HEK293 (cell line): Measurements from ENCODE around the gene MDM4.

Experiments used
- CTCF ChIP-seq: fragments of 450-650 bp; formaldehyde crosslinking; IDR thresholded peaks from 2 replicates; pipeline ENCODE4 v1.5.1; 2016; ENCODE audit warnings: missing biosample characterization, missing genetic modification characterization
- HOXD13 ChIP-seq: sonication (generic); formaldehyde crosslinking; IDR thresholded peaks from 2 replicates; pipeline ENCODE4 v1.8.0; 2022; ENCODE audit warnings: missing genetic modification reagents, borderline replicate concordance
- PRDM10 ChIP-seq: fragments of 450-650 bp; formaldehyde crosslinking; IDR thresholded peaks from 2 replicates; pipeline ENCODE4 v1.5.1; 2016; ENCODE audit warnings: missing biosample characterization, missing genetic modification characterization
- PRDM2 ChIP-seq: fragments of 450-650 bp; formaldehyde crosslinking; IDR thresholded peaks from 2 replicates; pipeline ENCODE4 v1.5.1; 2016; ENCODE audit warnings: missing biosample characterization, missing genetic modification characterization, borderline replicate concordance
- TCF7L2 ChIP-seq: IDR thresholded peaks from 2 replicates; pipeline ENCODE4 v1.6.1; 2011; ENCODE audit warnings: low read depth, mild to moderate bottlenecking, inconsistent platforms, low read length, moderate library complexity, borderline replicate concordance
- ZBTB20 ChIP-seq: fragments of 450-650 bp; formaldehyde crosslinking; IDR thresholded peaks from 2 replicates; pipeline ENCODE4 v1.5.1; 2016; ENCODE audit warnings: missing biosample characterization, missing genetic modification characterization
- ZBTB6 ChIP-seq: fragments of 450-650 bp; formaldehyde crosslinking; IDR thresholded peaks from 2 replicates; pipeline ENCODE4 v1.5.1; 2017; ENCODE audit warnings: missing biosample characterization, missing genetic modification characterization
- ZNF174 ChIP-seq: fragments of 450-650 bp; formaldehyde crosslinking; IDR thresholded peaks from 2 replicates; pipeline ENCODE4 v1.5.0; 2017; ENCODE audit warnings: missing biosample characterization, mild to moderate bottlenecking, missing genetic modification characterization
- ZNF18 ChIP-seq: fragments of 450-650 bp; formaldehyde crosslinking; IDR thresholded peaks from 2 replicates; pipeline ENCODE4 v1.5.1; 2016; ENCODE audit warnings: missing biosample characterization, missing genetic modification characterization
- ZNF292 ChIP-seq: fragments of 450-650 bp; formaldehyde crosslinking; IDR thresholded peaks from 2 replicates; pipeline ENCODE4 v1.5.1; 2016; ENCODE audit warnings: low read depth, missing biosample characterization, missing genetic modification characterization, borderline replicate concordance
- ZNF335 ChIP-seq: fragments of 450-650 bp; formaldehyde crosslinking; conservative IDR thresholded peaks from 2 replicates; pipeline ENCODE4 v1.5.1; 2016; ENCODE audit warnings: missing biosample characterization, missing genetic modification characterization
- ZNF521 ChIP-seq: fragments of 450-650 bp; formaldehyde crosslinking; IDR thresholded peaks from 2 replicates; pipeline ENCODE4 v1.5.1; 2017; ENCODE audit warnings: missing biosample characterization, mild to moderate bottlenecking, missing genetic modification characterization
- ZNF623 ChIP-seq: fragments of 450-650 bp; formaldehyde crosslinking; IDR thresholded peaks from 2 replicates; pipeline ENCODE4 v1.5.1; 2016; ENCODE audit warnings: missing biosample characterization, missing genetic modification characterization
- ZNF624 ChIP-seq: fragments of 450-650 bp; formaldehyde crosslinking; IDR thresholded peaks from 2 replicates; pipeline ENCODE4 v1.5.1; 2017; ENCODE audit warnings: missing biosample characterization, missing genetic modification characterization
- ZNF639 ChIP-seq: fragments of 450-650 bp; formaldehyde crosslinking; IDR thresholded peaks from 2 replicates; pipeline ENCODE4 v1.5.1; 2016; ENCODE audit warnings: missing biosample characterization, missing genetic modification characterization
- ZNF692 ChIP-seq: fragments of 450-650 bp; formaldehyde crosslinking; IDR thresholded peaks from 2 replicates; pipeline ENCODE4 v1.5.1; 2016; ENCODE audit warnings: missing biosample characterization, missing genetic modification characterization
- ZSCAN16 ChIP-seq: fragments of 450-650 bp; formaldehyde crosslinking; IDR thresholded peaks from 2 replicates; pipeline ENCODE4 v1.5.1; 2016; ENCODE audit warnings: missing biosample characterization, missing genetic modification characterization
- TF ChIP-seq, protein P1 (sequence below): fragments of 450-650 bp; formaldehyde crosslinking; optimal IDR thresholded peaks from 2 replicates; pipeline ENCODE3; 2016; ENCODE audit warnings: missing biosample characterization, mild to moderate bottlenecking, missing genetic modification characterization

Gene MDM4

DNA sequence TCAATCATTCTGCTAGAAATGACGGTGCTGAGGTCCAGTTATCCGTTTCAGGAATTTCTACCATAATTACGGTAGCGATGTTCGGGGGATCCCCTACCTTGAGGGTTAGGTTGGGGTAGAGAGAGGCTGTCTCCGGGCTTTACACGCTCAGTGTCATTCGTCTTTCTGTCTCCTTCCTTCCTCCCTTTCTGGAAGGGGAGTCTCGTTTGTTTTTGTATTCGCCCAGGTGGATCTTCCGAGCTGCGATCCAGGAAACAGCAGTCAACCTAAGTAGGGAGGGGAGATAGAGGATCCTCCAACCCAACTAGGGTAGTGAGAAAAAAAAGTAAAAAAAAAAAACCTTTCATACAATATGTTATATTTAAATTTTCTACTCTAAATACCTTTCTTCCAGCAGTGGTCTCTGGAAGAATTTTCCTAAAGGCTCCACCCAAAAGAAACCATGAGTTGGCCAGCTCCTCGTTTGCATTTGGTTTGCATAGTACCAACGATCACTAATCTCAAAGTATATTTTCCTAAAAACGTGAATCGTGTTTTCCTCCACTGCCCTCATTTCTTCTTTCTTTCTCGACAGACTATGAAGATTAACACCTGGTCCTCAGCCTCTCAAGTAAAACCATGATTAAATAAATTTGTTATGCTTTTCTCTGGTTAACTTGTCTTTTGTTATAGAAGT is 21.0 kb upstream of the MDM4 start (continued):
- TF ChIP-seq CTCF (tag by site-specific recombination) (no peak), ZSCAN16 (tag by site-specific recombination) (no peak), HOXD13 (CRISPR knock-in tag) (no peak), ZNF639 (tag by site-specific recombination) (no peak), ZNF292 (tag by site-specific recombination) (no peak), TCF7L2 (no peak), ZNF174 (no peak), ZBTB20 (tag by site-specific recombination) (no peak), PRDM10 (peak; percentile 66), ZNF18 (tag by site-specific recombination) (no peak), ZBTB6 (no peak), ZNF624 (tag by site-specific recombination) (no peak), ZNF521 (tag by site-specific recombination) (no peak), ZNF623 (tag by site-specific recombination) (no peak; the same call in 1 of the 2 replicates), ZNF335 (tag by site-specific recombination) (no peak; the same call in none of the 2 replicates), PRDM2 (tag by site-specific recombination) (no peak), ZNF692 (tag by site-specific recombination) (0 out of 2 replicates have a peak, but pooled peaks have one; percentile 7)
- TF ChIP-seq, protein P1, sequence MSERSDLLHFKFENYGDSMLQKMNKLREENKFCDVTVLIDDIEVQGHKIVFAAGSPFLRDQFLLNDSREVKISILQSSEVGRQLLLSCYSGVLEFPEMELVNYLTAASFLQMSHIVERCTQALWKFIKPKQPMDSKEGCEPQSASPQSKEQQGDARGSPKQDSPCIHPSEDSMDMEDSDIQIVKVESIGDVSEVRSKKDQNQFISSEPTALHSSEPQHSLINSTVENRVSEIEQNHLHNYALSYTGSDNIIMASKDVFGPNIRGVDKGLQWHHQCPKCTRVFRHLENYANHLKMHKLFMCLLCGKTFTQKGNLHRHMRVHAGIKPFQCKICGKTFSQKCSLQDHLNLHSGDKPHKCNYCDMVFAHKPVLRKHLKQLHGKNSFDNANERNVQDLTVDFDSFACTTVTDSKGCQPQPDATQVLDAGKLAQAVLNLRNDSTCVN: no peak
